A549 (cell line): ENCODE data around the gene KLHL22. TPM values are rescaled to one million over a fixed set of nuclear protein-coding genes. Genes with fewer than 3 reads are reported as not detected.

Experiments
- ATAC-seq, 2 experiments: fragments of 200-7000 bp in 1 of 2; fragments of >200 bp in 1 of 2; cut with Nextera tagmentation in 1 of 2; cut with Tn5 transposase in 1 of 2; 3 replicates each; pipeline versions ENCODE4 v1.8.0 to v1.9.1; 2018 to 2020; ENCODE audit warnings: mild to moderate bottlenecking in 1 of 2, moderate library complexity in 1 of 2
- CTCF ChIA-PET: fragments of 300-600 bp; sonication (Branson Sonifier 250); formaldehyde crosslinking; extraction: SDS; loops from one replicate; lab custom pipeline; 2021; ENCODE audit warnings: antibody characterized with exemption, inconsistent platforms; lab: Yijun Ruan, JAX
- POLR2A ChIA-PET: fragments of 350-600 bp; formaldehyde crosslinking; extraction: SDS; loops from one replicate; lab custom pipeline; 2021; ENCODE audit warnings: antibody characterized with exemption, inconsistent platforms; lab: Yijun Ruan, JAX
- DNase-seq, 2 experiments: peaks; one replicate each; pipeline versions ENCODE4 v3.0.0 to v3.0.0-alpha.2; 2011 to 2016; ENCODE audit warnings: low read depth in 1 of 2, low spot score in 1 of 2
- FAIRE-seq: peaks from 2 replicates; lab custom pipeline; 2011; peaks lifted over from hg19 to GRCh38; lab: Jason Lieb, UNC
- H3K27ac ChIP-seq, 2 experiments: fragments of >200 bp; sonication (Bioruptor Twin); formaldehyde crosslinking; 3 replicates each; pipeline ENCODE4 v1.5.1; 2016 to 2017
- H3K4me1 ChIP-seq: fragments of >200 bp; sonication (Bioruptor Twin); formaldehyde crosslinking; 3 replicates; pipeline ENCODE4 v1.6.1; 2016
- H3K4me2 ChIP-seq: fragments of >200 bp; sonication (Bioruptor Twin); formaldehyde crosslinking; 3 replicates; pipeline ENCODE4 v1.6.1; 2016
- H3K4me3 ChIP-seq: fragments of >200 bp; sonication (Bioruptor Twin); formaldehyde crosslinking; 3 replicates; pipeline ENCODE4 v1.5.1; 2016
- H3K9me3 ChIP-seq: fragments of >200 bp; sonication (Bioruptor Twin); formaldehyde crosslinking; 3 replicates; pipeline ENCODE4 v1.6.1; 2016
- ATOH8 ChIP-seq: fragments of 250-450 bp; sonication (Bioruptor Pico); IDR thresholded peaks from 2 replicates; pipeline ENCODE4 v1.5.0; 2020; ENCODE audit warnings: low read depth, mild to moderate bottlenecking, moderate library complexity
- BHLHE40 ChIP-seq: IDR thresholded peaks from 2 replicates; pipeline ENCODE4 v1.6.1; 2012; ENCODE audit warnings: low read depth, low read length, inconsistent platforms
- CBX2 ChIP-seq: fragments of 200-600 bp; sonication (generic); IDR thresholded peaks from 2 replicates; pipeline ENCODE4 v1.6.1; 2016; ENCODE audit warnings: low read depth, mild to moderate bottlenecking, borderline replicate concordance
- CEBPB ChIP-seq, 2 experiments: fragments of >200 bp in 1 of 2; sonication (Bioruptor Twin) in 1 of 2; formaldehyde crosslinking in 1 of 2; IDR thresholded peaks; 2 replicates each; pipeline ENCODE4 v1.6.1; 2012 to 2016
- CHD2 ChIP-seq: fragments of 150-350 bp; IDR thresholded peaks from 2 replicates; pipeline ENCODE4 v1.6.1; 2014; ENCODE audit warnings: low read length; ENCODE audit not compliant: partially characterized antibody
- CHD4 ChIP-seq: fragments of 200-600 bp; sonication (generic); IDR thresholded peaks from 2 replicates; pipeline ENCODE4 v1.6.1; 2016; ENCODE audit warnings: antibody characterized with exemption, mild to moderate bottlenecking, borderline replicate concordance
- EHMT2 ChIP-seq: fragments of 200-600 bp; sonication (generic); IDR thresholded peaks from 2 replicates; pipeline ENCODE4 v1.6.1; 2016; ENCODE audit warnings: antibody characterized with exemption, low read depth, mild to moderate bottlenecking, moderate library complexity
- ESRRA ChIP-seq: fragments of 150-350 bp; IDR thresholded peaks from 2 replicates; pipeline ENCODE4 v1.6.1; 2014; ENCODE audit warnings: mild to moderate bottlenecking, low read length, borderline replicate concordance
- FOSB ChIP-seq: fragments of 250-450 bp; sonication (Bioruptor Pico); IDR thresholded peaks from 2 replicates; pipeline ENCODE4 v1.5.0; 2020; ENCODE audit warnings: mild to moderate bottlenecking, moderate library complexity
- FOXS1 ChIP-seq: fragments of 250-450 bp; sonication (Bioruptor Pico); IDR thresholded peaks from 2 replicates; pipeline ENCODE4 v1.5.0; 2020; ENCODE audit warnings: mild to moderate bottlenecking, moderate library complexity
- HEYL ChIP-seq: fragments of 250-450 bp; sonication (Bioruptor Pico); IDR thresholded peaks from 2 replicates; pipeline ENCODE4 v1.8.0; 2021; ENCODE audit warnings: mild to moderate bottlenecking, moderate library complexity
- HOXA7 ChIP-seq: fragments of 250-450 bp; sonication (Bioruptor Pico); IDR thresholded peaks from 2 replicates; pipeline ENCODE4 v1.5.0; 2020; ENCODE audit warnings: mild to moderate bottlenecking, moderate library complexity
- HOXB13 ChIP-seq: fragments of 250-450 bp; sonication (Bioruptor Pico); IDR thresholded peaks from 2 replicates; pipeline ENCODE4 v1.5.0; 2020; ENCODE audit warnings: low read depth, mild to moderate bottlenecking, moderate library complexity
- JUN ChIP-seq, 2 experiments: fragments of >200 bp; sonication (Bioruptor Twin); formaldehyde crosslinking; IDR thresholded peaks; 2 replicates in 1 of 2; 3 replicates in 1 of 2; pipeline ENCODE4 v1.6.1; 2016 to 2017
- MAX ChIP-seq: IDR thresholded peaks from 2 replicates; pipeline ENCODE4 v1.6.1; 2012
- MAZ ChIP-seq: fragments of 150-350 bp; IDR thresholded peaks from 2 replicates; pipeline ENCODE4 v1.6.1; 2014; ENCODE audit warnings: antibody characterized with exemption, low read depth, low read length, borderline replicate concordance
- MYC ChIP-seq: IDR thresholded peaks from 2 replicates; pipeline ENCODE4 v1.6.1; 2012; ENCODE audit warnings: mild to moderate bottlenecking, inconsistent platforms, low read length, improper control_type of control experiment, borderline replicate concordance
- NFE2L2 ChIP-seq: fragments of 150-350 bp; conservative IDR thresholded peaks from 2 replicates; pipeline ENCODE4 v1.6.1; 2014; ENCODE audit warnings: low read length
- NPAS2 ChIP-seq: fragments of 250-450 bp; sonication (Bioruptor Pico); IDR thresholded peaks from 2 replicates; pipeline ENCODE4 v1.8.0; 2022; ENCODE audit warnings: mild to moderate bottlenecking, moderate library complexity, borderline replicate concordance
- NR3C1 ChIP-seq: fragments of >200 bp; sonication (Bioruptor Twin); formaldehyde crosslinking; IDR thresholded peaks from 3 replicates; pipeline ENCODE4 v1.6.1; 2017
- PHF8 ChIP-seq: fragments of 200-600 bp; sonication (generic); IDR thresholded peaks from 2 replicates; pipeline ENCODE4 v1.6.1; 2016; ENCODE audit warnings: low read depth, mild to moderate bottlenecking, antibody characterized with exemption, moderate library complexity, borderline replicate concordance
- POLR2A ChIP-seq: IDR thresholded peaks from 2 replicates; pipeline ENCODE4 v1.6.1; 2012; ENCODE audit warnings: mild to moderate bottlenecking, low read length
- RARB ChIP-seq: fragments of 250-450 bp; sonication (Bioruptor Pico); IDR thresholded peaks from 2 replicates; pipeline ENCODE4 v1.8.0; 2021; ENCODE audit warnings: mild to moderate bottlenecking, moderate library complexity
- RCOR1 ChIP-seq: fragments of 150-350 bp; IDR thresholded peaks from 2 replicates; pipeline ENCODE4 v1.6.1; 2014; ENCODE audit warnings: antibody characterized with exemption, low read length, low read depth
- REST ChIP-seq: fragments of 200-600 bp; sonication (generic); IDR thresholded peaks from 2 replicates; pipeline ENCODE4 v1.6.1; 2016; ENCODE audit warnings: antibody characterized with exemption, mild to moderate bottlenecking, moderate library complexity
- RFX5 ChIP-seq: fragments of 450-650 bp; IDR thresholded peaks from 2 replicates; pipeline ENCODE4 v1.7.1; 2014; ENCODE audit warnings: antibody characterized with exemption, mild to moderate bottlenecking, moderate library complexity
- TFCP2L1 ChIP-seq: fragments of 250-450 bp; sonication (Bioruptor Pico); IDR thresholded peaks from 2 replicates; pipeline ENCODE4 v1.5.0; 2021; ENCODE audit warnings: mild to moderate bottlenecking
- ZNF302 ChIP-seq: fragments of 250-450 bp; sonication (Bioruptor Pico); IDR thresholded peaks from 2 replicates; pipeline ENCODE4 v1.9.0; 2021; ENCODE audit warnings: inconsistent platforms, mild to moderate bottlenecking, moderate library complexity
- ZSCAN20 ChIP-seq: fragments of 250-450 bp; sonication (Bioruptor Pico); IDR thresholded peaks from 2 replicates; pipeline ENCODE4 v1.8.0; 2022; ENCODE audit warnings: mild to moderate bottlenecking, moderate library complexity
- WGBS: methylation state at CpG from one replicate; pipeline ENCODE4 v1.1.6; 2017; ENCODE audit errors: missing lambda C conversion rate; 5-methylcytosine and 5-hydroxymethylcytosine counted together
- polyA plus RNA-seq, 4 experiments: library from polyadenylated mRNA; depleted of rRNA in 3 of 4; stranded (reverse); fragments of >200 nt; fragmentation: RNase III in 1 of 4; extraction: RNeasy Plus Mini Kit Qiagen cat#74134 plus additional on column Dnase treatment in 1 of 4; gene quantifications; 2 replicates in 3 of 4; 3 replicates in 1 of 4; pipeline ENCODE4 v1.2.3, GENCODE V29; 2011 to 2017

Gene KLHL22
- polyA plus RNA-seq, 2 of the 4 experiments (the other 2 are of a cell fraction): 11.7 TPM

GRCh38 chr22:20491346-20491745, 4.2 kb downstream of the KLHL22 start:
- ATAC-seq: no peak
- DNase-seq: no peak
- Histone ChIP-seq H3K4me3 (no peak overlapping the region), H3K9me3 (no peaks in the 10 kb centered on the region), H3K27ac (no peak overlapping the region), H3K4me1 (peaks cover 6% of the 10 kb centered on the region; the same call in 2 of the 3 replicates), H3K4me2 (no peak overlapping the region)
- WGBS: 98% methylated on average over 2 of the region's 2 CpGs
- POLR2A ChIA-PET: no interaction called here
- FAIRE-seq: no peak
- CTCF ChIA-PET: interaction anchor here (0.7 to 1.6 kb wide), 4 partner anchors 8 to 112 kb away, joined by 3 to 5 read pairs (median 4); no protein-coding TSS in a partner anchor
- TF ChIP-seq ATOH8: no peak
- no peak for TF ChIP-seq BHLHE40
- no peak for TF ChIP-seq JUN (IDR thresholded peaks at IDR 0.05)
- TF ChIP-seq NFE2L2: no peak
- no peak for TF ChIP-seq CHD4
- TF ChIP-seq ESRRA: no peak
- TF ChIP-seq CBX2: no peak
- TF ChIP-seq HOXB13: no peak
- TF ChIP-seq CEBPB (IDR thresholded peaks at IDR 0.05): no peak
- TF ChIP-seq NR3C1: no peak
- TF ChIP-seq EHMT2: no peak
- no peak for TF ChIP-seq MYC
- TF ChIP-seq MAX: no peak
- TF ChIP-seq MAZ: no peak
- TF ChIP-seq TFCP2L1 (CRISPR knock-in tag): no peak
- no peak for TF ChIP-seq REST

GRCh38 chr22:20490941-20491307, 4.7 kb downstream of the KLHL22 start:
- CTCF ChIA-PET: interaction anchor here (0.7 to 1.6 kb wide), 3 partner anchors 18 to 112 kb away, joined by 3 to 5 read pairs (median 3); no protein-coding TSS in a partner anchor
- Histone ChIP-seq H3K4me1 (peaks cover 6% of the 10 kb centered on the region; the same call in 2 of the 3 replicates), H3K4me2 (no peak overlapping the region), H3K27ac (no peak overlapping the region), H3K4me3 (no peak overlapping the region), H3K9me3 (no peaks in the 10 kb centered on the region)
- no peak for FAIRE-seq
- DNase-seq: no peak
- POLR2A ChIA-PET: no interaction called here
- 93% methylated on average over 1 of the region's 1 CpG for WGBS
- no peak for ATAC-seq
- TF ChIP-seq PHF8 (no peak), FOSB (CRISPR knock-in tag) (no peak), RFX5 (no peak), RARB (CRISPR knock-in tag) (no peak), TFCP2L1 (CRISPR knock-in tag) (no peak), ZSCAN20 (no peak), HEYL (no peak), CHD4 (no peak), RCOR1 (no peak), MYC (no peak), ZNF302 (CRISPR knock-in tag) (no peak), HOXB13 (no peak), CHD2 (no peak), CEBPB (IDR thresholded peaks at IDR 0.05) (no peak), POLR2A (no peak), NPAS2 (no peak), MAX (no peak), NR3C1 (no peak), FOXS1 (CRISPR knock-in tag) (no peak), HOXA7 (CRISPR knock-in tag) (no peak)
